Stimulated activated CD4-positive, alpha-beta T cell treated with anti-CD3 and anti-CD28 coated beads, Interleukin-4, amount 100 ng/mL, for 4 hours (primary cell): Measurements from ENCODE around the gene HDHD3.
A peak's percentile ranks its signal among the peaks of the same experiment; 100 is the strongest.
"Not testable (repeated sequence)": the region's sequence is repeated elsewhere in the genome, so short reads cannot be mapped to it uniquely, and the experiment has no call there.

Source experiments
- DNase-seq, 2 experiments: peaks; one replicate each; pipeline ENCODE4 v3.0.0-alpha.2; 2020

HDHD3 gene, protein sequence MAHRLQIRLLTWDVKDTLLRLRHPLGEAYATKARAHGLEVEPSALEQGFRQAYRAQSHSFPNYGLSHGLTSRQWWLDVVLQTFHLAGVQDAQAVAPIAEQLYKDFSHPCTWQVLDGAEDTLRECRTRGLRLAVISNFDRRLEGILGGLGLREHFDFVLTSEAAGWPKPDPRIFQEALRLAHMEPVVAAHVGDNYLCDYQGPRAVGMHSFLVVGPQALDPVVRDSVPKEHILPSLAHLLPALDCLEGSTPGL

DNA sequence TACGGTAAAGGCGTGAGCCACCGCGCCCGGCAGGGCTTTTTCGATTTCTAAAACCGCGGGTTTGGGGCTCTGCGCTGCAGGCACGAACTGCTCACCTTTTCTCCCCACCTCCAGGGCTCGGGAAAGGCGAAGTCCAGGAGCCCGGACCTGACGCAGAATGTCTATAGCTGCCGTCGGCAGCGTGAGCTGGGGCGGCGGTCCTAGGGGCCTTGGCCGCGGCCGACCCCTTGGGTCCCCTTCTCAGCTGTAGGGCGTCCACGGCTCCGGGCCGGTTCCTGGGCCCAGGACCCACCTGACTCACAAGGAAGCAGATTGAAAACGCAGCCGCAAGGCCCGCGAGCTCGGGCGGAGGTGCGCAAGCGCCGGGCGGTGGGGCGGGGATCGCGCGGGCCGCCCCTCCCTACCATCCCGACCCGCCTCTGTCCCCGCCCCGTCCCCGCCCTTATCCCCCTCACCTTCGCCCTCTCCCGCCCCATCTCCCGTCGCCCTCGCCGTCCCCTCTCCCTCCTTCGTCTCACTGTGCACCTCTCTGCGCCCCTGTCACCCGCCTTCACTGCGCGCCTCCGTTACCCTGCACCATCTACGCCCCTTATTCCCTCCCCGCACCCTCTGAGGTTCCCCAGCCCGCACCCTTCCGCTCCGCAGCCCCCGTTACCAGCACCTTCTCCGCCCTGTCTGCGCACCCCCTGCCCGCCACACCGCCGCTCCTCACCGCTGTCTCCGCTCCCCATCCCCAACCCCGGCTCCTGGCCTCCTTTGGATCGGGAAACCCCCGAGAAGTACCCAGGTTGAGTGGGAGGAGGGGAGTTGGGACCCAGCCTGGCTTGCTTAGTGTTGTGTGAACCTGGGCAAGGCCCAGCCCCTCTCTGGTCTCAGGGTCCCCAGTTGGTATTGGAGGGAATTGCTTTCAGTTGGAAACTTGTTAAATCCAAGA, at the start of gene HDHD3:
Gene HDHD3 (minus strand): TSS at position 353 of the 934 bp plus-strand sequence. CDS start 2,632 bp downstream, outside the sequence.
- peak; percentile 74 to 81 for DNase-seq

DNA sequence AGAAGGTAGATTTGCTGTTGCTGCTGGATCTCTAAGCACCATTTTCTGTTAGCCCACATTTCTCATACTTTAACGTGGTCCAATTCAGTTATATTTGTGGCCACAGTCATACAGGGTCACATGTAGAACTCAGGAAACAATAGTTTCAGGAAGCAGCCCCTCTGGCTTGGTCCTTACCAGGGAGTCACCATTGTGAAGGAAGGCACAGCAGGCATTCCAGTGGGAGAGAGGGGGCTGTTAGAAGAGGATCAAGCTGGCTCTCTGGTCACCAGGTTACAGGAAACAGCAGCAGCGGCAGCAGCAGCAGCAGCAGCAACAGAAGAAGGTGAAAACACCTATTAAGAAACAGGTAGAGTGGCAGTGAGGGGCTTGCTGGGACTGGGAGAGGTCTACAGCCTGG, 48.3 kb upstream of the HDHD3 start:
- DNase-seq, result no peak

DNA sequence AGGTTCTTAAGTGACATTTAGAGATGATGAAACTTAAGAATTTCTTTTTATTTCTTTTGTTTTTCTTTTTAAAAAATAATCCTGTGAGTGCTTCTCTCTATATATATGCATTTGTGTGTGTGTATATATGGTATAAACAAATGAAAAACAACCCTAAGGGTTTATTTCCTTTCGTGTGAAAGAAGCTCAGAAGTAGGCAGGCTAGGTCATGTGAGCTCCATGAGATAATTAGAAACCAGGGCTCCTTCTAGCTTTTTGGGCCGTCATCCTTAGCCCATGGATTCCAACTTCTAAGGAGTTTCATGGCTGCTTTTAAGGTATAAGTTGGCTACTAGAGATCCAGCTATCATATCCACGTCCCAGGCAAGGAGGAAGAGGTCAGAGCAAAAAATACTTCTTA, 44.9 kb upstream of the HDHD3 start:
- DNase-seq, result no peak

DNA sequence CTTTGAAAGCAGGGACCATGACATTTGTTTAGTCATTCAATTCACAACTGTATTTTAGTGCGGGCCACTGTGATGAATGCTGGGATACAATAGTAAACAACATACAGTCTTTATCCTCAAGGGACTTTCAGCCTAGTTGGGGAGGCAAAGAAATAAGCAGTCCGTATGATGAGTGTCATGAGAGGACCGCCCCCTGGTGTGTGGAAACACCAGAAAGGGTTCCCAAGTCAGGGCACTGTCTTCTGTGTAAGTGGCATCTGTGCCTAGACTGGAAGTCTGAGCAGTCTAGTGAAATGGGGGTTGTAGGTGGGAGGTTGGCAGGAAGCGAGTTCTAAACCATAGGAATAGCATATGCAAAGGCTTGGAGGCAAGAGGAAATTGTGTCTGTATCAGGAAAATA, 40.6 kb upstream of the HDHD3 start:
- no peak for DNase-seq

DNA sequence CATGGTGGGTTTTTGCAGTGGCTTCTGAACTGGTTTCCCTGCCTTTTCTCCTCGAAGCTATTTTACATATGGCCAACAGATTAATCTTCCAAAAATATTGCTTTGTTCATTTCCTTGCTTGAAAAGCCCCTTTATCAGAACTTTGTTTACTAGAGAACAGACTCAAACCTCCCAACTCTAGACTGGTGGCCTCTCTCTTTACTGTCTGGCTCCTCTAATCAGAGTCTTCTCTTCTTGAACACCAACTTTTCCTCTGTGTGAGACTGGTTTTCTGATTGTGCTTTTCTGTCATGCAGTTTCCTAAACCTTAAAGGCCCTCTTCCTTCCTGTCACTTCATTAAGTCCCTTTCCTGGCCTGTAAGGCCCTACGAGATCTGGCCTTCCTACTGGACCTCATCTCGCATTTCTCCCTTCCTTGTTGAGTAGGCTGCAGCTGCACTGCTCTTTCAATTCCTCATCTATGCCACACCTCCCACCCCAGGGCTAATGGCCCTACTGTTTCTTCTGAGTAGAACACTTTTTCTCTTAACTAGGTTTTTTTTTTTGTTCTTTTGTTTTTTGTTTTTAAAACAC, 39.4 kb upstream of the HDHD3 start:
- no peak for DNase-seq

DNA sequence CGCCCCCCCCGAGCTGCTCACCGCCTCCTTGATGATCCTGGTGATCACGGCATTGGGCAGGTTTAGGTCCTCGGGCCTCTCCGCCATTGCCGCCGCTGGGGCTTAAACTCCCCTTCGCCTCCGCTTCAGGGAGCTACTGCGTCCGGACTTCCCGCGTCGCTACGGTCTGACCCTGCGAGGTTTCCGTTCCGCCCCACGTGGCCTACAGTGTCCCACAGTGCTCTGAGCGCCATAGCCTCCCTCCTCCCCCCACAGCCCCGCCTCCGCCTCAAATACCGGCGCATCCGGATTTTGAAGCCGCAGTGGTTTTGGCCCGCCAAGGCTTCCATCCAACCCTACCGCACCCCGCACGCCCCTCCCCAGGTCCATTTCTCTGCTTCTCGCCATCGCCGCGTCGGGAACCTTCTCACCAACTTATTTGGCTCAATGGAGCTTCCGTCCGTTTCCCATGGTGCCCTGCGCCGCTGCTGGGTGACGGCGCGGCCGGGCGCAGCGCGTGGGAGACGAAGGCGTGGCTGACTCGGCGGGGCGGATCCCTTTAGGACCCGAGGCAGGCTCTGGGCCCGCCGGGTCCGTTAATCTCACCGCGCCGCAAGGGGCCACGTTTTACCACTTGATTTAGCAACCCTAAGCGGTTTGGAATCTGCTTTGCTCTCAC, 33.5 kb upstream of the HDHD3 start, which contains the start of the genes C9orf43 and POLE3:
Gene C9orf43 (plus strand): TSS at position 541 of the 658 bp plus-strand sequence. CDS start 2,747 bp downstream, outside the sequence.
Gene POLE3 (minus strand): TSS at position 469 of the 658 bp plus-strand sequence. CDS start 382 bp downstream, at position 87.
- peak; percentile 94 to 95 for DNase-seq

DNA sequence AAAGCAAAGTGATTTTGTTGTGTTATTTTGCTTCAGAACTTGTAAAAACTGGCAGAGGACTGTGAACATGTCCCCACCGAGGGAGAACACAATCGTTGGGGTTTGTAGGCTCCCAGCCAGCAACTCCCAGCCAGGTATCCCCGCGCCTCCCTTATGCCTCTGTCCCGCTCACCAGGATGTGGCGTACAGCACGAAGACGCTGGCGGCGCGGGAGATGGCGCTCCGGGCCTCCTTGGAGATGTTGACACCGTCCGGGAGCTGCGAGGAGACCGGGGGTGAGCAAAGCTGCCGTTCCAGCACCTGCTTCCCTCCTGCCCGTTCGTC, 33.1 kb upstream of the HDHD3 start:
- no peak for DNase-seq

DNA sequence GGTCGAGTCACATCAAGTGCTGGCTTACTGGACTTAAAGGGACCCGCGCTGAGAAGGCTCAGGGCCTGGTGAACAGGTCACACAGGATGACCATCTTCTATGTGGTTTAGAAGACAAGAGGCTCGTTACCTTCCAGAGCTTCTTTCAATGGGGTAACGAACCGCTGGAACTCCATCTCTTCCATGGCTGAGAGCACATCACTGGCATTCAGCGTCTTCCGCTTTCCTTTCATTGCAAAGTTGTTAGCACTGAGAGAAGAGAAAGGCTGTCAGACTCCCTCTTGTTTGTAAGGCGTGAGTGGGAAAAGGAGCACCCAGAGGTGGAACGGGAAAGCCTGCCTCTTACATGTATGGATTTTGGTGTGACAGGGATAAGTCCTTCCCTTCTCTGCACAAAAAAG, 32.7 kb upstream of the HDHD3 start:
- DNase-seq, result no peak

DNA sequence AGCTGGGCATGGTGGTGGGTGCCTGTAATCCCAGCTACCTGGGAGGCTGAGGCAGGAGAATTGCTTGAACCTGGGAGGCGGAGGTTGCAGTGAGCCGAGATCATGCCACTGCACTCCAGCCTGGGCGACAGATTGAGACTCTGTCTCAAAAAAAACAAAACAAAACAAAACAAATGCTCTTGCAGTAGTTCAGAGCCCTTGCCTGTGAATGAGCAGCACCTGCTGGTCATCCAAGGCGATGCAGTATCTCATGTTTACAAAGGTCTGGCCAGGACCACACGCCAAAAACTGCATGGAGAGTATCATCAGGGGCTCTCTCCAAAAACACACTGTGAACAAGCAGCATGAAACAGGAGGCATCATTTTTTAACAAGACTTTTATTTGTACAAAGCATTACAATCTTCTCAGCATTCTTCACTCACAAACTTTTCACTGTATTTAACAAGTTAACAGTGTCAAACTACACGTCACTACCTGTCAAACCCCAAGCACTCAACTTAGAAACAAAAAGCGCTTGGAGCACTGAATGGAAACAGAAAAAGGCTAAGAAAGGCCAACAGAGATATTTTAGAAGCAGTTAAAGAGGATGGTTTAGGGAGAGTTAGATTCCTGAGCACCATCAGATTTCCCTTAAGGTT, 30.2 kb upstream of the HDHD3 start:
- peak; percentile 30 to 46 for DNase-seq

DNA sequence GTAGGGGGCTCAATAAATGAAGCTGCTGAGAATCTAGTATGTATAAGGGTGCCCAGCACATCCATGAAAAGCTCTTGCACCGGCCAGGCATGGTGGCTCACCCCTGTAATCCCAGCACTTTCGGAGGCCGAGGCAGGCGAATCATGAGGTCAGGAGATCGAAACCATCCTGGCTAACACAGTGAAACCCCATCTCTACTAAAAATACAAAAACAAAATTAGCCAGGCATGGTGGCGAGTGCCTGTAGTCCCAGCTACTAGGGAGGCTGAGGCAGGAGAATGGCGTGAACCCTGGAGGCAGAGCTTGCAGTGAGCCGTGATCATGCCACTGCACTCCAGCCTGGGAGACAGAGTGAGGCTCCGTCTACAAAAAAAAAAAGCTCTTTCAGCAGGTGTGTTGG, 29.6 kb upstream of the HDHD3 start:
- not testable (repeated sequence) for DNase-seq

DNA sequence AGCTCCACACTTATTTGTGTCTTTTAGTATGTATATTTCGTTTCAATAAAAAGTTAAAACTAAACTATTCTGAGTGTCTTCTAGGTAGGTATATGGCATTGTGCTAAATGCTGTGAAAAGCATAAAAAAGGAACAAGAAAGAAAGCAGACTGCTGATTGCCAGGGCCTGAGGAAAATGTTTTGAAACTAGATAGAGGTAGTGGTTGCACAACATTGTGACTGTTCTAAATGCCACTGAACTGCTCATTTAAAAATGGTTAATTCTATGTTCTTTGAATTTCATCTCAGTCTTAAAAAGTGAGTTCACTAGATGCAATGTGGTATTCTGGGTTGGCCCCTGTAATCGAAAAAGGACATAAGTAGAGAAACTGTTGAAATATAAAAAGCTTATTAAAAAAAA, 26.9 kb upstream of the HDHD3 start:
- DNase-seq, result no peak

DNA sequence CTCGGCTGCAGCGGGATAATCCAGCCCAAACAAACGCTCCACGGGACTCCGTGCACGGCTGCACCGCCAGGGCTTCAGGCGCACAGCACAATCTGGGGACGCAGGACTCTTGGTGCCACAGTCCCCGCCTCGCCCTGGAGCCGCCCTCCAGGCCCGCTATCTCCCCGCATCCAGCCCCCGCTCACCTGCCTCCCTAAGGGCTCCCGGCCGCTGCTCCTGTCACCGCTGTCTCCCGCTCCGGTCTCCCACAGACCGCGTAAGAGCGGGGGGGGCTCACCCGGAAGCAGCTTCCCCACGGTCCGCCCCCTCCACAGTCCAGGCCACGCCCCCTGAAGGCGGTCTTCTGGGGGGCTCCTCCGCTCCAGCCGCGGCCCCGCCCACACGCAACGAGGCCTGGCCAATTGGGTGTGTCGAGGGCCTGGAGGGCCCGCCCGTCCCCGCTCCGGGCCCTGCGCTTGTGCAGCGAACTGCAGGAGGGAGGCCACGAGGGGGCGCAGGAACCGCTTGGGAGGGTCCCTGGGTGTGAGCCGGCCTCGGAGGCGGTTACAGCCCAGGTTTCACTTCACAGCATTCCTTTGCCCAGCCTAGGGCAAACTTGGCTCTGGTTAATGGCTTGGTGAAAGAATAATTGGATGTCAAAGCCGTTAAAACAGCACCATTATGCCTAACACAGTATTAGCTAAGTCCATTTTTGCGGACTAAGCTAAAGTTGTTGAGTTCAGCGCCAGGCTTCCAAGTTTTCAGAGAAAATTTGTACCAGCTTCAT, 24.4 kb upstream of the HDHD3 start, which contains the start of gene ALAD:
Gene ALAD (minus strand): TSS at position 258 of the 766 bp plus-strand sequence. CDS start 7,725 bp downstream, outside the sequence.
- DNase-seq, result peak; percentile 99 to 100

DNA sequence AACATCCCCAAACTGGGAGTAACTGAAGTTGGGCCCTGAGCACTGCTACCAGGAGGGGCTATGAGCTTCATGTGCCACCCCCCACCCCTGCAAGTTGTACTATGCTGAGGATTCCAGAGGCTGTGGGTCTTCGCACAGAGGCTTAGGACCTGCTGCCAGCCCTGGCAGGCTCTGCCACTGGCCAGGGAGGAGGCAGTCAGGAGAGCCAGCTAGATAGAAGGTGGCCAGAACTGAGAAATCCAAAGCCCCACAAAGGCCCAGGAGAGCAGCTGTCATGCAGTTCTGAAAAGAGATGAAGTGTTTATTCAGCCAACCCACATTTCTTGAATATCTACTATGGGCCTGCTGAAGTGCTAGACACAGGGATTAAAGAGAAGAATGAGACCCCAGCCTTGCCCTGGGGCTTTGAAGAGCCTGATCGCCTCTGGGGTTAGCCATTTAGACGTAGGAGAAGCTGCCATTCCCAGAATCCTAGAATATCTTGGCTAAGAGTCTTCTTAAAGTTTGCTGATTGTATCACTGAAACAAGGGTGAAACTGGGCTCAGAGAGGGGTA, 22.9 kb upstream of the HDHD3 start:
- DNase-seq, result no peak

DNA sequence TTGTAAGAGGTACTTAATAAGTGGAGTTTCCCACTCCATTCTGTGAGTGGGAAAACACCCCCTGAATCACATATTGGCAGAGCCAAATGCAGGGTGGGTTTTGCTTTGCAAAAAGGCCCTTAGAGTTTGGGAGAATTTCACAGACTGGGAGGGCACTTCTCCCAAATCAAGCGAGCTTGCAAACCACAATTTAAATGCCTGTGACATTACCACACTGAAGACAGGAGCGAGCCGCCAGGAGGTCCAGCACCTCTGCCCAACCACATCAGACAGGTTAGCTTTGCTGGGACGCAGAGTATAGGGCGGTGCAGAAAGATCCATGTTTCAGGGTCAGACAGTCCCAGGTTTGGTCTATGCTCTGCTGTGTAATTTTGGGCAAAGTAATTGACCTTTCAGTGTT, 22.0 kb upstream of the HDHD3 start:
- no peak for DNase-seq

DNA sequence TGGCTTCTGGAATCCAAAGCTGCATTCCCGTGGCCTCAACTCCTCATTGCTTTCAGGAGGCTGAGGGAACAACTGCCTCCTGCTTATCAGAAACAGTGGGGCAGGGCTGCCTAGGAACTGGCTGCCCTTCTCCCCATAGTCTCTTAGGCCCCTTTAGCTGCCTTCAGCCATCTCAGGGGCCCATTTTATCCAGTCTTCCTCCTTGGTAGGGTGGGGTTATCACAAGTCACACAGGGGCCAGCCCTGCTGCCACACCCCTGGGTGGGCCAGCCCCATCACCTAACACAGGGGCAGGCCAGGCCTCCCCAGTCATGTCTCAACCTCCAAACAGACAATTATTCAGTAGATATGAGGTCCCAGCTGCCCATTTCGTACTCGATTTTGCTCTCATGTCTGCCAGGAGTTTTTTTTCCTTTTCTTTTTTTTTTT, 20.4 kb upstream of the HDHD3 start:
- no peak for DNase-seq

DNA sequence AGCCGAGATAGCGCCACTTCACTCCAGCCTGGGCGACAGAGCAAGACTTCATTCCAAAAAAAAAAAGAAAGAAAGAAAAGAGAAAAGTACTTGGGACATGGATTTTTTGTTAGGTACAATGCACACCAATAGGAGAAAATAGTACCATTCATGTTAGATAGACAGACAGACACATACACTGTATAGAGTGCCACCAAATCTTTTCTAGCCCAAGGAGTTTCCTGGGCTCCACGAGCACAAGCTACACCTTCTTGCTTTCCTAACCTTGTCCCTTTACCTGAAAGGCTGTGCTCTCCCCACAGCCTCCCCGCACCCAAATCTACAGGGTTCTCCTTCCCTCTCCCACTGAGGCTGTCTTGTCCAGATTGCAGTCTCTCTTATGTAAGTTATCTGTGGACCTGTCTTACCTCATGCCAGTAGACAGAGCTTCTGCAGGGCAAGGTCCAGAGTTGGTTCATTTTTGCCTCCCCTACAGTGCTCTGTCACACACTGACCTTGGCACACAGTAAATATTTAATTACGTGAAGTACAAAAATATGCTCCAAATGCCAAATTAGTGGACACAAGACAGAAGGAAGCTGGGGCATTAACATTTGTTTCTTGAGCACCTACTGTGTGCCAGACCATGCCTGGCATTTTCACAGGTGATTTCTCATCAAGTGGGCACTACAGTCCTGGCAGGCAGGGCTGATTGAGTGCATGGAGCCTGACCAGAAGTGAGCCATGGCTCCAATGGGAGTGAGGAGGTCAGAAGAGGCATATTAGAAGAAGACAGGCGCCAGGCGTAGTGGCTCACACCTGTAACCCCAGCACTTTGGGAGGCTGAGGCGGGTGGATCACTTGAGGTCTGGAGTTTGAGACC, 18.4 kb upstream of the HDHD3 start:
- no peak for DNase-seq

DNA sequence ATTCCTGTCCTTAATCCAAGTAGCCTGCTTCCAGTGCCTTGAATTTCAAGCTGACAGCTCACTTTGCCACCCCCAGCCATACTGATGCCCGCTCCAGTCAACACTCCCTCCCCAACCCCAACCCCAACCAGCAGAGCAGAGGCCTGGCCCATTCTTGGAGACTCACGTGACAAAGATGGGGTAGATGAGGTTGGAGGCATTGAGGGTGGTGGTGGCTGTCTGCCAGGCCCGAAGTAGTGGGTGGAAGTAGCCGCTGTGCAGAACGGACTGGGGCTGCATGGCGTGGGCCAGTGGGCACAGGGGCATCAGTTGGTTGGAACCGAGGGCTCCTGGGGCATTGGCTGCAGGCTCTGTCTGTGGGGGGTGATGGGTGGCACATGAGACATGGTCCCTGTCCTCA, 16.5 kb upstream of the HDHD3 start:
- no peak for DNase-seq

DNA sequence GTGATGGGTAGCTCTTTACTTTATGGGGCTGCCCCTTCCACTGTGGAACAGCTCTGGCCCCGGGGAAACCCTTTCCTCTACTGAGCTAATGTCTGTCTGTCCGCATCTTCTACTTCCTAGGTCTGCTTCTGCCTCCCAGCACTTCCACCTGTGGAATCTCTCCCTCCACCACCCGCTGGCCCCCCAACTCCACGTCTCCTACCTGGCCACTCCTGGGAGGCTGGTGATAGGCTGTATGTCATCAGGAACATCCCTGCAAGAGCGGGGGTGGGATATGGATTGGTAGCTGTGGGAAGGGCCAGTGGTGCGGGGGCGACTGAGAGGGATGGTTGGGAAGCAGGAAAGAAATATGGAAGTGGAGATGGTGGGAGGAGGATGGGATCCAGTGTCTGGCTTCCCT, 15.1 kb upstream of the HDHD3 start:
- no peak for DNase-seq

DNA sequence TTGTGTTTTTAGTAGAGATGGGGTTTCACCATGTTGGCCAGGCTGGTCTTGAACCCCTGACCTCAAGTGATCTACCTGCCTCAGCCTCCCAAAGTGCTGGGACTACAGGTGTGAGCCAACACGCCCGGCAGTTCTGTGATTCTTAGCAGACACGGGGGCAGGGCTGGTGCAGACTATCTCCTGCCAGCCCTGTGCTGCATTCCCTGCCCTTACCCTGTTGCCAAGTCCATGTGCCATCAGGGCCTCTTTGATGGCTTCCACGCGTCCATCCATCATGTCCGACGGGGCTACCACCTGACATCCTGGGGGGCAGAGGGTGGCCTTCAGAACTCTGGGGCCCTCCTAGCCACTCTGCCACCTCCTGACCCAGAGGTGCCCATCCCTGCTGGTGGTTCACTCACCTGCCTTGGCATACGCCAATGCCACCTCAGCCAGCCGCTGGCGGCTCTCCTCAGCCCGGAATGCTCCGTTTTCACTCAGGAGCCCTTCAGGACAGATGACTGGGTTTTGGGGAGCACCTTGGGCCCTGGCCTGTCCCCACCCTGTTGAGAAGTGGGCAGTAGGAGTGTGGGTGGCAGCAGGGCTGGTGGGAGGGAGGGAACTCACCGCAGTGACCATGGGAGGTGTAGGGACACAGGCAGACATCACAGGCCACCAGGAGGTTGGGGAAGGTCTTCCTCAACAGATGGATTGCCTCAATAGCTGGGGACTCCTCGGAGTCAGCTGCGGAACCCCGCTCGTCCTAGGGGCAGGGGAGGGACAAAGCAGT, 13.6 kb upstream of the HDHD3 start:
- DNase-seq, result no peak
